Neural cell (in vitro differentiated cells): ENCODE measurements around the gene NDUFAF5. TPM values are rescaled to one million over a fixed set of nuclear protein-coding genes. Genes with fewer than 3 reads are reported as not detected.
A peak's percentile ranks its signal among the peaks of the same experiment; 100 is the strongest.

Experiments used
- H2AFZ ChIP-seq: fragments of 200-600, 300-800 bp; sonication (generic), shearing (Covaris generic); 2 replicates; pipeline ENCODE4 v1.6.0; 2014; ENCODE audit warnings: low read depth, mild to moderate bottlenecking, antibody characterized with exemption, low read length, moderate library complexity
- H3F3A ChIP-seq: fragments of 200-600 bp; shearing (Covaris generic); 2 replicates; pipeline ENCODE4 v1.6.1; 2016; ENCODE audit warnings: mild to moderate bottlenecking, moderate library complexity, mixed read lengths, antibody characterized with exemption, low read length; ENCODE audit not compliant: insufficient read depth, poor library complexity, severe bottlenecking
- H3K27ac ChIP-seq: fragments of 200-600, 300-800 bp; sonication (generic), shearing (Covaris generic); 2 replicates; pipeline ENCODE4 v1.5.1; 2014; ENCODE audit warnings: mild to moderate bottlenecking, low read length, moderate library complexity
- H3K27me3 ChIP-seq: fragments of 300-800, 200-600 bp; sonication (generic), shearing (Covaris generic); 2 replicates; pipeline ENCODE4 v1.6.0; 2014; ENCODE audit warnings: mild to moderate bottlenecking, low read depth, low read length, moderate library complexity; ENCODE audit not compliant: insufficient read depth
- H3K36me3 ChIP-seq: fragments of 300-800, 200-600 bp; sonication (generic), shearing (Covaris generic); 2 replicates; pipeline ENCODE4 v1.5.1; 2014; ENCODE audit warnings: mild to moderate bottlenecking, antibody characterized with exemption, low read length, moderate library complexity; ENCODE audit not compliant: insufficient read depth
- H3K4me2 ChIP-seq: fragments of 300-800, 200-600 bp; sonication (generic), shearing (Covaris generic); 2 replicates; pipeline ENCODE4 v1.6.0; 2014; ENCODE audit warnings: mild to moderate bottlenecking, low read length
- H3K4me3 ChIP-seq: fragments of 300-800, 200-600 bp; sonication (generic), shearing (Covaris generic); 2 replicates; pipeline ENCODE4 v1.5.1; 2014; ENCODE audit warnings: mild to moderate bottlenecking, low read length, moderate library complexity
- H3K79me2 ChIP-seq: fragments of 200-600 bp; shearing (Covaris generic); replicated peaks from 2 replicates; pipeline ENCODE4 v1.6.0; 2014; ENCODE audit warnings: mild to moderate bottlenecking, low read length, moderate library complexity; ENCODE audit not compliant: insufficient read depth
- H3K9ac ChIP-seq: fragments of 300-800, 200-600 bp; sonication (generic), shearing (Covaris generic); 2 replicates; pipeline ENCODE4 v1.6.1; 2016; ENCODE audit warnings: mild to moderate bottlenecking, low read length, mixed read lengths
- H3K9me2 ChIP-seq: fragments of 200-600 bp; shearing (Covaris generic); 2 replicates; pipeline ENCODE4 v1.6.1; 2016; ENCODE audit warnings: mild to moderate bottlenecking, low read length, mixed read lengths; ENCODE audit not compliant: insufficient read depth
- H3K9me3 ChIP-seq: fragments of 200-600, 300-800 bp; sonication (generic), shearing (Covaris generic); 2 replicates; pipeline ENCODE4 v1.6.1; 2016; ENCODE audit warnings: mild to moderate bottlenecking, mixed run types, low read length, moderate library complexity, mixed read lengths
- H4K20me1 ChIP-seq: fragments of 200-600 bp; shearing (Covaris generic); 2 replicates; pipeline ENCODE4 v1.6.1; 2016; ENCODE audit warnings: mild to moderate bottlenecking, mixed run types; ENCODE audit not compliant: insufficient read depth
- CTCF ChIP-seq: fragments of 450-650 bp; IDR thresholded peaks from 2 replicates; pipeline ENCODE4 v1.5.1; 2014; ENCODE audit warnings: antibody characterized with exemption, mild to moderate bottlenecking, moderate library complexity; ENCODE audit not compliant: poor library complexity, severe bottlenecking
- EP300 ChIP-seq: fragments of 450-650 bp; conservative IDR thresholded peaks from 2 replicates; pipeline ENCODE4 v1.6.1; 2014; ENCODE audit warnings: antibody characterized with exemption, mild to moderate bottlenecking, moderate library complexity; ENCODE audit not compliant: poor library complexity, severe bottlenecking
- POLR2AphosphoS5 ChIP-seq: IDR thresholded peaks from 2 replicates; pipeline ENCODE4 v1.6.1; 2012
- RAD21 ChIP-seq: fragments of 450-650 bp; conservative IDR thresholded peaks from 2 replicates; pipeline ENCODE4 v1.6.1; 2014; ENCODE audit warnings: antibody characterized with exemption, mild to moderate bottlenecking, moderate library complexity
- SMC3 ChIP-seq: fragments of 450-650 bp; conservative IDR thresholded peaks from 2 replicates; pipeline ENCODE4 v1.6.1; 2014; ENCODE audit warnings: antibody characterized with exemption, mild to moderate bottlenecking, moderate library complexity; ENCODE audit not compliant: poor library complexity
- TAF1 ChIP-seq: IDR thresholded peaks from 2 replicates; pipeline ENCODE4 v1.6.1; 2012; ENCODE audit warnings: low read depth
- polyA plus RNA-seq: library from polyadenylated mRNA; depleted of rRNA; stranded (reverse); fragments of >200 nt; gene quantifications from 2 replicates; pipeline ENCODE4 v1.2.3, GENCODE V29; 2014

NDUFAF5 gene
- polyA plus RNA-seq, 1 donor from 2014 or later, result 103 TPM

- no peak for TF ChIP-seq EP300
- TF ChIP-seq CTCF, result peak; percentile 37
- peak overlapping the region; percentile 89 for H3K9ac ChIP-seq
- peaks cover 36% of the 10 kb centered on the region for H3K79me2 ChIP-seq
- no peaks in the 10 kb centered on the region for H3F3A ChIP-seq
- peak overlapping the region; percentile 80 for H3K27ac ChIP-seq
- H3K27me3 ChIP-seq, result no peaks in the 10 kb centered on the region
- no peaks in the 10 kb centered on the region for H3K9me2 ChIP-seq
- peak overlapping the region; percentile 81 for H3K4me2 ChIP-seq
- H4K20me1 ChIP-seq, result no peaks in the 10 kb centered on the region
- peak overlapping the region; percentile 85 for H2AFZ ChIP-seq
- peak overlapping the region; percentile 79 for H3K4me3 ChIP-seq
- H3K36me3 ChIP-seq, result no peaks in the 10 kb centered on the region
- no peaks in the 10 kb centered on the region for H3K9me3 ChIP-seq
These were observed 446 bp upstream of the NDUFAF5 start for GRCh38 chr20:13784271-13784892.

GRCh38 chr20:13786143-13786828, 1.5 kb downstream of the NDUFAF5 start:
- peaks cover 36% of the 10 kb centered on the region for H3K79me2 ChIP-seq
- H3K27ac ChIP-seq, result no peak overlapping the region
- H3K9ac ChIP-seq, result peak overlapping the region; percentile 89

GRCh38 chr20:13788167-13788834, 3.5 kb downstream of the NDUFAF5 start:
- Histone ChIP-seq H3K4me2 (no peak overlapping the region), H3K27me3 (no peaks in the 10 kb centered on the region), H3K9me2 (no peaks in the 10 kb centered on the region), H3K79me2 (peaks cover 31% of the 10 kb centered on the region), H3K36me3 (peaks cover 4% of the 10 kb centered on the region), H3K9me3 (no peaks in the 10 kb centered on the region), H3F3A (no peaks in the 10 kb centered on the region), H4K20me1 (no peaks in the 10 kb centered on the region), H3K4me3 (no peak overlapping the region), H3K27ac (no peak overlapping the region), H2AFZ (no peak overlapping the region), H3K9ac (no peak overlapping the region)
- TF ChIP-seq RAD21, result peak; percentile 64
- TF ChIP-seq SMC3, result peak; percentile 81
- peak; percentile 76 for TF ChIP-seq CTCF
- no peak for TF ChIP-seq EP300
- TF ChIP-seq POLR2AphosphoS5, result no peak

More at GRCh38 chr20:13786143-13786828, 1.5 kb downstream of the NDUFAF5 start:
- H4K20me1 ChIP-seq, result no peaks in the 10 kb centered on the region
- peaks cover 4% of the 10 kb centered on the region for H3K36me3 ChIP-seq
- no peaks in the 10 kb centered on the region for H3K9me3 ChIP-seq
- no peaks in the 10 kb centered on the region for H3K9me2 ChIP-seq
- no peaks in the 10 kb centered on the region for H3K27me3 ChIP-seq
- no peaks in the 10 kb centered on the region for H3F3A ChIP-seq
- H3K4me2 ChIP-seq, result peak overlapping the region; percentile 90
- TF ChIP-seq CTCF (no peak), TAF1 (no peak)
- H3K4me3 ChIP-seq, result peak overlapping the region; percentile 79
- H2AFZ ChIP-seq, result no peak overlapping the region
